GM21367 (cell line): ENCODE results near the gene PITX3.
"Not testable (repeated sequence)": the region's sequence is repeated elsewhere in the genome, so short reads cannot be mapped to it uniquely, and the experiment has no call there.

Source experiments
- ATAC-seq: cut with Tn5 transposase; IDR thresholded peaks from one replicate; pipeline ENCODE4 v1.9.1; 2021; ENCODE audit not compliant: unreplicated experiment

The PITX3 gene

GRCh38 chr10:102261196-102261595, 19.9 kb upstream of the PITX3 start:
- no peak for ATAC-seq

GRCh38 chr10:102255404-102255803, 14.1 kb upstream of the PITX3 start:
- ATAC-seq, result no peak

- ATAC-seq, result no peak
Observed at GRCh38 chr10:102254426-102254825, 13.1 kb upstream of the PITX3 start.

- ATAC-seq, result not testable (repeated sequence)
Observed at GRCh38 chr10:102252508-102252907, 11.2 kb upstream of the PITX3 start.

GRCh38 chr10:102247734-102248133, 6.4 kb upstream of the PITX3 start:
- no peak for ATAC-seq

- no peak for ATAC-seq
Observed at GRCh38 chr10:102246261-102246660, 4.9 kb upstream of the PITX3 start.

- ATAC-seq, result no peak
Observed at GRCh38 chr10:102245932-102246251, 4.6 kb upstream of the PITX3 start.

GRCh38 chr10:102245082-102245931, 4.0 kb upstream of the PITX3 start, which contains the start of gene GBF1:
Gene GBF1 (plus strand): TSS chr10:102245532. CDS start chr10:102258939, 13,407 bp downstream.
- ATAC-seq, result peak; percentile 86

- no peak for ATAC-seq
Observed at GRCh38 chr10:102243309-102243708, 2.0 kb upstream of the PITX3 start.

- ATAC-seq, result no peak
Observed at GRCh38 chr10:102242118-102242485, 790 bp upstream of the PITX3 start.

- no peak for ATAC-seq
Observed at GRCh38 chr10:102241032-102241443, 274 bp downstream of the PITX3 start.

GRCh38 chr10:102240467-102241031, 763 bp downstream of the PITX3 start:
- no peak for ATAC-seq

GRCh38 chr10:102237711-102238252, 3.5 kb downstream of the PITX3 start:
- ATAC-seq, result no peak

GRCh38 chr10:102236006-102236405, 5.3 kb downstream of the PITX3 start:
- ATAC-seq, result no peak

- no peak for ATAC-seq
Observed at GRCh38 chr10:102235598-102235920, 5.8 kb downstream of the PITX3 start.

- ATAC-seq, result no peak
Observed at GRCh38 chr10:102234888-102235597, 6.3 kb downstream of the PITX3 start.

- ATAC-seq, result no peak
Observed at GRCh38 chr10:102233997-102234396, 7.3 kb downstream of the PITX3 start.

- ATAC-seq, result no peak
Observed at GRCh38 chr10:102231357-102232318, 9.7 kb downstream of the PITX3 start.

GRCh38 chr10:102230861-102231356, 10.4 kb downstream of the PITX3 start:
- ATAC-seq, result no peak

- no peak for ATAC-seq
Observed at GRCh38 chr10:102230264-102230860, 10.9 kb downstream of the PITX3 start.
